ENCODE results near the gene COPS8. TPM values are rescaled to one million over a fixed set of nuclear protein-coding genes. Genes with fewer than 3 reads are reported as not detected.

Gene COPS8
- total and polyA plus RNA-seq, 2 of the 8 experiments (the other 6 are each of a cell fraction or from before 2014, with no cell fraction given) = 59.3 to 67.5 TPM

- Histone ChIP-seq H3K4me2 (ENCODE audit: insufficient read depth in 1 of 2, low read depth in 2 of 2, low read length in 2 of 2) (no peak overlapping the region), H3K4me3 (ENCODE audit: extremely low read depth in 1 of 4, insufficient read depth in 2 of 4, low read depth in 3 of 4, low read length in 4 of 4) (no peak overlapping the region), H3K79me2 (ENCODE audit: control insufficient read depth in 1 of 2, insufficient read depth in 2 of 2, low read length in 2 of 2) (no peaks in the 10 kb centered on the region), H4K91ac (replicated peaks; ENCODE audit: insufficient read length, low read length) (no peak overlapping the region), H2BK12ac (ENCODE audit: low read depth, low read length) (no peak overlapping the region), H3K23me2 (ENCODE audit: low read depth, low read length) (no peaks in the 10 kb centered on the region), H2BK120ac (replicated peaks; ENCODE audit: low read depth, low read length) (no peak overlapping the region), H3K4me1 (replicated peaks in 1 of 4; ENCODE audit: control insufficient read depth in 3 of 4, insufficient read depth in 4 of 4, low read length in 3 of 4) (no peaks in the 10 kb centered on the region), H2BK5ac (ENCODE audit: low read depth, low read length) (no peak overlapping the region), H3K4ac (replicated peaks; ENCODE audit: insufficient read length, low read depth, low read length) (no peak overlapping the region), H2BK20ac (ENCODE audit: low read length) (0 out of 2 replicates have a peak overlapping the region, but pooled peaks have one; percentile 52), H3K9ac (replicated peaks in 1 of 4; ENCODE audit: extremely low read depth in 1 of 4, low read depth in 3 of 4, low read length in 3 of 4) (no peak overlapping the region), H3K9me3 (ENCODE audit: insufficient read depth in 2 of 2, low read depth in 1 of 2, low read length in 1 of 2) (peaks cover 6 to 10% of the 10 kb centered on the region in 2 experiments; a peak in 3 of 4 replicates), H3K14ac (ENCODE audit: insufficient read length) (no peak overlapping the region), H2AFZ (ENCODE audit: low read length) (no peak overlapping the region; the same call in 1 of the 2 replicates), H4K8ac (ENCODE audit: extremely low read depth, insufficient read depth, low read length) (no peak overlapping the region), H2AK5ac (ENCODE audit: low read depth, low read length) (no peak overlapping the region), H3K56ac (replicated peaks; ENCODE audit: insufficient read length, low read depth, low read length) (no peak overlapping the region), H3K18ac (ENCODE audit: extremely low read depth, low read length) (no peak overlapping the region), H4K5ac (ENCODE audit: insufficient read length, low read depth, low read length) (no peak overlapping the region), H4K20me1 (replicated peaks in 1 of 2; ENCODE audit: control insufficient read depth in 1 of 2, insufficient read depth in 2 of 2, low read length in 2 of 2) (no peaks in the 10 kb centered on the region), H3K79me1 (ENCODE audit: low read depth, low read length) (no peaks in the 10 kb centered on the region; the same call in 1 of the 2 replicates), H3K27ac (ENCODE audit: low read depth, low read length) (no peak overlapping the region), H3K23ac (ENCODE audit: insufficient read length) (no peak overlapping the region), H3K36me3 (ENCODE audit: control insufficient read depth in 2 of 4, insufficient read depth in 4 of 4, low read length in 3 of 4) (no peaks in the 10 kb centered on the region), H2BK15ac (ENCODE audit: low read length) (0 out of 2 replicates have a peak overlapping the region, but pooled peaks have one; percentile 90), H3K27me3 (replicated peaks in 1 of 4; ENCODE audit: control insufficient read depth in 3 of 4, extremely low read depth in 1 of 4, insufficient read depth in 3 of 4, low read length in 3 of 4) (no peaks in the 10 kb centered on the region)
- POLR2A ChIA-PET (ENCODE audit: partially characterized antibody) = interaction anchor here (1.4 to 2.6 kb wide), 2 partner anchors 37 to 329 kb away, joined by 3 to 11 read pairs; partner anchors contain the start of gene COPS8
- FAIRE-seq = peak; percentile 62
- peak; percentile 44 to 81 for DNase-seq (ENCODE audit: low read depth in 1 of 2, low spot score in 2 of 2)
- CTCF ChIA-PET (ENCODE audit: partially characterized antibody) = interaction anchor here (0.9 to 3.6 kb wide), 16 partner anchors 9 to 349 kb away, joined by 3 to 30 read pairs (median 4); partner anchors contain the start of gene COPS8
- WGBS, 2 experiments (ENCODE audit: extremely low coverage in 1 of 2, insufficient coverage in 1 of 2, insufficient read length in 1 of 2, insufficient replicate concordance in 2 of 2, low coverage in 1 of 2, low lambda C conversion rate in 2 of 2, missing lambda C conversion rate in 1 of 2) = 67% methylated on average over 8 of the region's 8 CpGs; no CpG with 5 or more reads in 1 of the 2 experiments
- TF ChIP-seq CTCF (IDR thresholded peaks at IDR 0.05; ENCODE audit: control extremely low read depth in 1 of 3, insufficient read depth in 1 of 3, low read depth in 1 of 3, low read length in 3 of 3) = peak; percentile 64 to 82 (median 75)
- no peak for TF ChIP-seq JUND (IDR thresholded peaks at IDR 0.05; ENCODE audit: low read length)
- TF ChIP-seq BCL11A (IDR thresholded peaks at IDR 0.05; ENCODE audit: low read depth in 2 of 2, low read length in 2 of 2) = no peak
- no peak for TF ChIP-seq CTBP2 (IDR thresholded peaks at IDR 0.05; ENCODE audit: borderline replicate concordance, insufficient read depth, insufficient read length, low read length)
- no peak for TF ChIP-seq USF2 (IDR thresholded peaks at IDR 0.05; ENCODE audit: low read length)
- no peak for TF ChIP-seq BACH1 (IDR thresholded peaks at IDR 0.05; ENCODE audit: low read length)
- no peak for TF ChIP-seq RFX5 (IDR thresholded peaks at IDR 0.05; ENCODE audit: borderline replicate concordance, low read depth, low read length)
Observed at GRCh38 chr2:237122214-237122666, 36.6 kb downstream of the COPS8 start.

All from H1 (cell line).